Uterus (tissue), 2 donors: Measurements from ENCODE around the gene FGF4.

Experiments
- CTCF ChIP-seq, 4 experiments: fragments of 200-600 bp in 2 of 4; fragments of 450-650 bp in 2 of 4; sonication (generic) in 2 of 4; IDR thresholded peaks; one replicate each; pipeline ENCODE4 v1.5.1; 2016 to 2019; ENCODE audit warnings: antibody characterized with exemption in 4 of 4, mild to moderate bottlenecking in 2 of 4, moderate library complexity in 1 of 4
- POLR2A ChIP-seq, 2 donors: fragments of 450-650 bp; IDR thresholded peaks; one replicate each; pipeline ENCODE4 v1.6.1; 2016; ENCODE audit warnings: antibody characterized with exemption in 2 of 2, mild to moderate bottlenecking in 1 of 2, moderate library complexity in 1 of 2

DNA sequence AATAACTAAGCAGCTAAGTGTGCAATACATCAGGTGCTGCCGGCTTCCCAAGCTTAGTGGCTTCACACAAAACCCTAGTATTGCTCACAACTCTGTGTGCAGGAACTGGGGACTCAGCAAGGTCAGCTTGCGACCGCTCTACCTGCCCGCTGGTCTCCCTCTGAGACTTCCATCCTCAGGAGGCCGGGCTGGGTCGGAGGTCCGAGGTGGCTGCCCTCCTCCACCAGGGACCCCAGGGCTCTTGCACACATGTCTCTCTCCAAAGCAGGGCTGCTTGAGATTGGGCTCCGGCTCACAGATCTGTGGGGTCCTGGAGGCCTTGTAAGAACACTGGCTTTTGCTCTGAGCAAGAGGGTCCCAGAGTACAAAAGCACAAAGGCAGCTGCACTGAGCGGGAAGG lies 45.9 kb downstream of the FGF4 start:
- TF ChIP-seq CTCF (IDR thresholded peaks at IDR 0.05): no peak
- TF ChIP-seq POLR2A (IDR thresholded peaks at IDR 0.05): no peak
